Neural cell (in vitro differentiated cells): ENCODE measurements around the gene AFF2.

Source experiments
- CTCF ChIP-seq: fragments of 450-650 bp; IDR thresholded peaks from 2 replicates; pipeline ENCODE4 v1.5.1; 2014; ENCODE audit warnings: antibody characterized with exemption, mild to moderate bottlenecking, moderate library complexity; ENCODE audit not compliant: poor library complexity, severe bottlenecking
- EP300 ChIP-seq: fragments of 450-650 bp; conservative IDR thresholded peaks from 2 replicates; pipeline ENCODE4 v1.6.1; 2014; ENCODE audit warnings: antibody characterized with exemption, mild to moderate bottlenecking, moderate library complexity; ENCODE audit not compliant: poor library complexity, severe bottlenecking
- POLR2AphosphoS5 ChIP-seq: IDR thresholded peaks from 2 replicates; pipeline ENCODE4 v1.6.1; 2012
- RAD21 ChIP-seq: fragments of 450-650 bp; conservative IDR thresholded peaks from 2 replicates; pipeline ENCODE4 v1.6.1; 2014; ENCODE audit warnings: antibody characterized with exemption, mild to moderate bottlenecking, moderate library complexity
- SMC3 ChIP-seq: fragments of 450-650 bp; conservative IDR thresholded peaks from 2 replicates; pipeline ENCODE4 v1.6.1; 2014; ENCODE audit warnings: antibody characterized with exemption, mild to moderate bottlenecking, moderate library complexity; ENCODE audit not compliant: poor library complexity
- TAF1 ChIP-seq: IDR thresholded peaks from 2 replicates; pipeline ENCODE4 v1.6.1; 2012; ENCODE audit warnings: low read depth

GRCh38 chrX:149040873-149041535, 540.6 kb downstream of the AFF2 start:
- TF ChIP-seq CTCF (no peak), TAF1 (no peak), EP300 (no peak), POLR2AphosphoS5 (no peak), RAD21 (no peak), SMC3 (no peak)
